Measurements from ENCODE around the gene HECTD4. TPM values are rescaled to one million over a fixed set of nuclear protein-coding genes. Genes with fewer than 3 reads are reported as not detected.

The HECTD4 gene
- total RNA-seq, 2 experiments from 2014 or later = 22.2 to 23.8 TPM

DNA sequence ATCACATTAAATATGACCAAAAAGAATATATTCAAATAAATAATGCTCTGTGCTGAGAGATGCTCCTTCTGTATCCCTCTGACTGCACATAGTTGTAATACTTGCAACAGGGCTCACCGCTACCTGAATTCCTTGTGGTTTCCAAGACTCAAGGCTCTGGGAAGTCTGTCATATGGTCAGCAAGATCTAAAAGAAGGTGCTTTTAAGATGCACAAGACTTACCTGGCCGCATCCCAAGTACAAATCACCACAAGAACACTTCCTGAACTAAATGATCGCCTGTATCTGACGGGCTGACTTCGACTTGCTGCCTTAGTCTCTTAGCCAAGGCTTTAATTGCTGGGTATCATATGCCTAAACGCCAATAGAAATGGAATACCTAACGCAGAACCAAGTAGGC lies 67.2 kb downstream of the HECTD4 start:
- ChIA-PET CTCF (no interaction called here), POLR2A (interaction anchor here (0.6 kb wide), 1 partner anchor 31 kb away, joined by 7 read pairs; no protein-coding TSS in a partner anchor)
- no peaks in the 10 kb centered on the region for H3K4me1 Mint-ChIP-seq
- H3K27me3 Mint-ChIP-seq = no peaks in the 10 kb centered on the region
- no peak overlapping the region for H3K4me3 Mint-ChIP-seq
- no peak for DNase-seq
- no peaks in the 10 kb centered on the region for H3K9me3 Mint-ChIP-seq (ENCODE audit: low read depth)
- ATAC-seq = no peak
- peaks cover 8% of the 10 kb centered on the region for H3K36me3 Mint-ChIP-seq (ENCODE audit: low read depth)
- intact Hi-C loops (cut with DNase I, micrococcal nuclease) = no loop called here
- H3K27ac Mint-ChIP-seq = no peak overlapping the region

DNA sequence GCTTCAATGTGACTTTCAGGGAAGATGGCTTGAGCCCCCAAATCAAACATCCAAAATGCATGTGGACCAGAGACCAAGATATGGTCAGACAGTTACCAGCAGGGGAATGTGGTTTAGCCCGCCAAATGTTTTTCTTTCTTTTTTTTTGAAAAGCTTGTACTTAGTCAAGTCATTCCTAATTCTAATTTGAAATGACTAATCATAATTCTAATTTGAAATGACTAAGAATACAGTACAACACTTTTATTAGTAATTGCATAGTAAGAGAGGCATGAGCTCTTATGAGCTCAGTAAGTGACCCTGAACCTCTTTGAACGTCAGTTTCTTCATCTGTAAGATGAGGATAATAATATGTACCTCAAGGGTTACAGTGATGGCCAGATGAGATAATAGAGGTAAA lies 72.4 kb downstream of the HECTD4 start:
- intact Hi-C loops (cut with DNase I, micrococcal nuclease) = no loop called here
- DNase-seq (no peak), ATAC-seq (peak; percentile 49)
- ChIA-PET POLR2A (no interaction called here), CTCF (interaction anchor here (0.7 to 1.4 kb wide), 6 partner anchors 15 to 828 kb away, joined by 3 to 6 read pairs (median 4); no protein-coding TSS in a partner anchor)
- H3K4me3 Mint-ChIP-seq = no peak overlapping the region
- H3K27me3 Mint-ChIP-seq = no peaks in the 10 kb centered on the region
- no peak overlapping the region for H3K27ac Mint-ChIP-seq
- H3K9me3 Mint-ChIP-seq (ENCODE audit: low read depth) = no peaks in the 10 kb centered on the region
- no peaks in the 10 kb centered on the region for H3K4me1 Mint-ChIP-seq
- peaks cover 22% of the 10 kb centered on the region for H3K36me3 Mint-ChIP-seq (ENCODE audit: low read depth)

DNA sequence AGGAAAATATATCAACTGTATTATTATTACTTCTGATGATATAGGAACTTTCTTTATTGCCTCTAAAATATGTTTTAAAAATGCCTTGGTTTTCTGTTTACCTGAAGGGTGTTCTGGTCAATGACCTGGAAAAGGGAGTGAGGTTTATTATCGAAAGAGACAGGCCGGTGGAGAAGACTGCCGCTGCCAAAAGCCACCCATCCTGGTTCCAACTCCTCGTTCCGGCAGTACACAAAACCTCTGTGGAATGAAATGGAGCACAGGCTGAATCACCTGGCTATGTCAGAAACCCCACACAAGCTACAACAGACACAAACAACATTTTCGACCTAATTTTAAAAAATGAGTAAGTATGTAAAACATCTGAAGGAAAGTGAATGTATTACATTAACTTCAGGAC lies 73.6 kb downstream of the HECTD4 start:
- intact Hi-C loops (cut with DNase I, micrococcal nuclease) = no loop called here

DNA sequence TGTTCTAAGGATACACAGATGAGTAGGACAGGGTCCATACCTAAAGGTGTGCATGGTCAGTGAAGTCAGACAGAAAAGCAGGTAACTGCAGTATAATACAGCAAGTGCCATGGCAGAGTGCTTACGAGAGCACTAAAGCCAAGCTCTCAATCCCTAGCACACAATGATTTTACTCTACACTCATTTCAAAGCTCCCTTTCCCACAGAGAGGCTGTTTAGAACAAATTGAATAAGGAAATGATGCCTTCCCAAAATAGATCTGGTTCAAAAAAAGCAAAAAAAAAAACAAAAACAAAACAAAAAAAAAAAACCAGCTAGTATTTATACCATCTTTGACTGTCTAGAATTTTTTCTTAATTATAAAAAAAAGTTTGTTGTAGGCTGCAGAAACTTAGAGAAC lies 74.1 kb downstream of the HECTD4 start:
- Mint-ChIP-seq H3K36me3 (ENCODE audit: low read depth) (peaks cover 19% of the 10 kb centered on the region), H3K4me3 (no peak overlapping the region), H3K27me3 (no peaks in the 10 kb centered on the region), H3K9me3 (ENCODE audit: low read depth) (no peaks in the 10 kb centered on the region), H3K27ac (no peak overlapping the region), H3K4me1 (peaks cover 3% of the 10 kb centered on the region)
- ATAC-seq (no peak), DNase-seq (no peak)
- ChIA-PET POLR2A (no interaction called here), CTCF (no interaction called here)
- intact Hi-C loops (cut with DNase I, micrococcal nuclease) = no loop called here

More for the DNA sequence above, 73.6 kb downstream of the HECTD4 start:
- no peaks in the 10 kb centered on the region for H3K9me3 Mint-ChIP-seq (ENCODE audit: low read depth)
- no peak overlapping the region for H3K27ac Mint-ChIP-seq
- ChIA-PET POLR2A (no interaction called here), CTCF (interaction anchor here (1.4 kb wide), 1 partner anchor 79 kb away, joined by 3 read pairs; no protein-coding TSS in a partner anchor)
- no peak for ATAC-seq
- DNase-seq = no peak
- H3K27me3 Mint-ChIP-seq = no peaks in the 10 kb centered on the region
- H3K4me1 Mint-ChIP-seq = no peaks in the 10 kb centered on the region
- no peak overlapping the region for H3K4me3 Mint-ChIP-seq
- H3K36me3 Mint-ChIP-seq (ENCODE audit: low read depth) = peaks cover 19% of the 10 kb centered on the region

DNA sequence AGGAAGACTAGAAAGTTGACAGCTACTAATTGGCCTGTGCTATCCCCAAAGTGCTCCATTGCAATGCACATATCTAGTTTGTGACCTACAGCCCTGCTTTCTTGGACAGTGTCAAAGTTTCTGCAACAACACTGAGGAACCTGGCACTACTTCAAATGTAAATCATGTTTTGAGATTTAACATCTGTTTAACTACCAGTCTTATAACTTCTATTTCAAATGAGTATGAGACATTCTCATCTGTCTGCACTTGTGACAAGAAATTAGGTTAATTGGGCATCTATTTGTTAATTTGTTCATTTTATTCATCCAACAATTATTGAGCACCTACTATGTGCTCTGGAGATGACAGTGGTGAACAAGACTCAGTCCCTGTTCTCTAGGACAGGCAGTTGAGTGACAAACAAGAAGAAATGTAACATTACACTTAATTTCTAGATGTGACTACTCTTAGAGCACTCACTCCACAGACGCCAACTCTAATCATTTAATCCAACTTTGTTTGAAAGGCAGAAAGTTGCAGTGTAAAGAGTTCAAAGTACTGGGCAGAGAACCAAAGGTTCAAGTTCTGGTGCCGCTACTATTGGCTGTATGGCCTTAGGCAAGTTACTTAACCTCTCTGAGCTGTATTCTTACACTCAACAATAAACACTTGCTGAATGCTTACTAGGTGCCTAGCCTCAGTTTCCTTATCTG lies 74.8 kb downstream of the HECTD4 start:
- H3K9me3 Mint-ChIP-seq (ENCODE audit: low read depth) = no peaks in the 10 kb centered on the region
- H3K4me3 Mint-ChIP-seq = no peak overlapping the region
- H3K27ac Mint-ChIP-seq = no peak overlapping the region
- intact Hi-C loops (cut with DNase I, micrococcal nuclease) = no loop called here
- H3K27me3 Mint-ChIP-seq = no peaks in the 10 kb centered on the region
- POLR2A ChIA-PET = no interaction called here
- DNase-seq (no peak), ATAC-seq (no peak)
- H3K4me1 Mint-ChIP-seq = peaks cover 9% of the 10 kb centered on the region
- CTCF ChIA-PET = no interaction called here
- peaks cover 19% of the 10 kb centered on the region for H3K36me3 Mint-ChIP-seq (ENCODE audit: low read depth)

DNA sequence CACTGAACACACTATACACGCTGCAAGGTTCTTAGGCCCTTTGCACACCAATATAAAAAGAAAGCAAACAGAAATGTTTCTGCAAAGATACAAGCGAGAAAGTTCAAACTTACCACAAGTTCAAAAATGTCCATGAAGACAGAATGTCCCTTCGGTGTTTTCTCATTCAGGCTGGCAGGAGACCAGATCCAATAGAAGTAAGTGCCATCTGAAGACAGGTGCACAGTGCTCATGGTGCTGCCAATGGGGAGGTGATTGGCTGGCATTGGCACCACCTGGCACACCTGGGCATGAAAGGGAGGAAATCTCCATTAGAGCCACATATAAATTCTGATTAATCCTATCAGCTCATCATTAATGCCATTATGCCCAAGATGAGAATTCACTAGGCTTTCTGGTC lies 76.3 kb downstream of the HECTD4 start:
- Mint-ChIP-seq H3K4me3 (no peak overlapping the region), H3K9me3 (ENCODE audit: low read depth) (no peaks in the 10 kb centered on the region), H3K4me1 (peaks cover 9% of the 10 kb centered on the region), H3K27me3 (no peaks in the 10 kb centered on the region), H3K36me3 (ENCODE audit: low read depth) (peaks cover 21% of the 10 kb centered on the region), H3K27ac (no peak overlapping the region)
- DNase-seq (no peak), ATAC-seq (no peak)
- CTCF ChIA-PET = no interaction called here
- POLR2A ChIA-PET = interaction anchor here (0.6 kb wide), 1 partner anchor 369 kb away, joined by 5 read pairs; no protein-coding TSS in a partner anchor
- intact Hi-C loops (cut with DNase I, micrococcal nuclease) = no loop called here

DNA sequence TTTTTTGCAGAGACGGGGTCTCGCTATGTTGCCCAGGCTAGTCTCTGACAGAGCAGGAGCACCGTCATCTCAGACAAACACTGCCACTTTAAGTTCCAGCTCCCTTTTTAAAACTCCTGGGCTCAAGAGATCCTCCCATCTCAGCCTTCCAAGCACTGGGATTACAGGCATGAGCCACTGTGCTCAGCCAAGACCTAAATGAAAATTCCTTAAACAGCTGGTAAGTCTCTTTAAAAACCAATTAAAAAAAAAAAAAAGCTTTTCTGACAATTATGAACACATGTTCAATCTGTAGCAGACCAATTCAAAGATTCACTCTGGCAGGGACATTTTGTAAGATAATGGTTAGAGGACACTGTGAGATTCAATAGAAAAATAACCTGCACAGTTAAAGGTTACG lies 77.8 kb downstream of the HECTD4 start:
- ChIA-PET POLR2A (no interaction called here), CTCF (no interaction called here)
- Mint-ChIP-seq H3K27ac (no peak overlapping the region), H3K36me3 (ENCODE audit: low read depth) (peaks cover 21% of the 10 kb centered on the region), H3K4me3 (no peak overlapping the region), H3K9me3 (ENCODE audit: low read depth) (no peaks in the 10 kb centered on the region), H3K4me1 (peaks cover 9% of the 10 kb centered on the region), H3K27me3 (no peaks in the 10 kb centered on the region)
- ATAC-seq = no peak
- intact Hi-C loops (cut with DNase I, micrococcal nuclease) = no loop called here
- DNase-seq = no peak

DNA sequence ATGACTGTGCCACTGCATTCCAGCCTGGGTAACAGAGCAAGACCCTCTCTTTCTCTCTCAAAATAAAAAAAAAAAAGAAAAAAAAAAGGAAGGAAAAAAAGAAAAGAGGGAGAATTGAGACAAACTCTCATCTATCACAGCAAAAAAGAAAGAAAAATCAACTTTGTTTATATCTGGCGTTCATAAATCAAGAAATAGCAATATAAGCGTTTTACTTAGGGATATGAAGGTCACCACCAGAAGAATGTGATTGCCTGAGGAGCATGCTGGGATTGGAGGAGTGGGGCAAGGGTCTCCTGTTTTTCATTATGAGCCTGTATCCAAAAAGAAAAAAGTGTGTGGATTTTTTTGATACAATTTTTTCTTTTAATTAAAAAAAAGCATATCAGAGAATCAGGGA lies 78.4 kb downstream of the HECTD4 start:
- Mint-ChIP-seq H3K9me3 (ENCODE audit: low read depth) (no peaks in the 10 kb centered on the region), H3K27ac (no peak overlapping the region)
- intact Hi-C loops (cut with DNase I, micrococcal nuclease) = loop anchor here in 1 of 2 experiments (2.0 kb wide), 1 partner anchor 83 kb away; no protein-coding TSS in a partner anchor

DNA sequence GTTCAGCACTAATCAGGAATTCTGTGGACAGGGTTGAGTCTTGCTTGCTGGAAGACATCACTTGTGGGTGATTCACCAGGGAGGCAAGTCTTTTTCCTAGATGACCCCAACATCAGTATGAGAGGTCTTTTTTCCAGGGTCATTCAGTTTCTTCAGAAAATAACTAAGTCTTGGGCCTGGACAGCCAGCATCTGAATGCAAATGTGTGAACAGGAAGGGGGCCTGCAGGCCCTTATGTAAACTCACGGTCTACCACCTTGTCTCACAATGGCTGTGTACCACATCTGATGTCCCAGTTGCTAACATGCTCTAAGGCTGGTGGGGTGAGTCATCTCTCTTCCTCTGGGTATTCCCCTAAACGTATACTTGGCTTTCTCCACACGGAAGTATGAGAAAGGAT lies 79.2 kb downstream of the HECTD4 start:
- DNase-seq (peak; percentile 64), ATAC-seq (peak; percentile 100)
- H3K27ac Mint-ChIP-seq = peak overlapping the region; percentile 77
- no peak overlapping the region for H3K4me3 Mint-ChIP-seq
- ChIA-PET POLR2A (no interaction called here), CTCF (interaction anchor here (0.8 to 0.9 kb wide), 2 partner anchors 21 to 334 kb away, joined by 3 read pairs; no protein-coding TSS in a partner anchor)
- intact Hi-C loops (cut with DNase I, micrococcal nuclease) = loop anchor here in 1 of 2 experiments (2.0 kb wide), 1 partner anchor 84 kb away; no protein-coding TSS in a partner anchor
- no peaks in the 10 kb centered on the region for H3K27me3 Mint-ChIP-seq
- no peaks in the 10 kb centered on the region for H3K9me3 Mint-ChIP-seq (ENCODE audit: low read depth)
- peaks cover 9% of the 10 kb centered on the region for H3K4me1 Mint-ChIP-seq
- H3K36me3 Mint-ChIP-seq (ENCODE audit: low read depth) = peaks cover 16% of the 10 kb centered on the region

More for the DNA sequence above, 78.4 kb downstream of the HECTD4 start:
- Mint-ChIP-seq H3K36me3 (ENCODE audit: low read depth) (peaks cover 19% of the 10 kb centered on the region), H3K27me3 (no peaks in the 10 kb centered on the region), H3K4me3 (no peak overlapping the region), H3K4me1 (peaks cover 9% of the 10 kb centered on the region)
- CTCF ChIA-PET = no interaction called here
- POLR2A ChIA-PET = no interaction called here
- ATAC-seq = no peak
- no peak for DNase-seq

DNA sequence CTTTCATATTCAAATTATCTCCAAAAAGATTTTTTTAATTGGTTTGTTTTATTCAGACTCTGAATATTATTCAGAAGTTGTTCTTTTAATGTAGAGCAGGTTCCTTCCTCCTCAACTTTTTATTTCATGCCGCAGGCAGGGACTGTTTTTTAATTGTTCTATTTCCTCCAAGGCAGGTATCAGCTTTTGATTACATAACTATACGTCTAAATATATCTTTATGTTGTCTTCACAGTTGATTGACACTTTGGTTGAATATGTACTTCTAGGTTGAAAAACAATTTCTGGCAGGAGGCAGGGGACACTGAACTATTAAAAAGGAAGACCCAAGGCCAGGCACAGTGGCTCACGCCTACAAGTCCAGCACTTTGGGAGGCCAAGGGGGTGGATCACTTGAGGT lies 82.5 kb downstream of the HECTD4 start:
- Mint-ChIP-seq H3K27ac (no peak overlapping the region), H3K9me3 (ENCODE audit: low read depth) (no peaks in the 10 kb centered on the region), H3K27me3 (no peaks in the 10 kb centered on the region), H3K4me3 (no peak overlapping the region), H3K4me1 (peaks cover 9% of the 10 kb centered on the region), H3K36me3 (ENCODE audit: low read depth) (peaks cover 8% of the 10 kb centered on the region)
- POLR2A ChIA-PET = no interaction called here
- ATAC-seq (no peak), DNase-seq (no peak)
- CTCF ChIA-PET = no interaction called here
- intact Hi-C loops (cut with DNase I, micrococcal nuclease) = no loop called here

DNA sequence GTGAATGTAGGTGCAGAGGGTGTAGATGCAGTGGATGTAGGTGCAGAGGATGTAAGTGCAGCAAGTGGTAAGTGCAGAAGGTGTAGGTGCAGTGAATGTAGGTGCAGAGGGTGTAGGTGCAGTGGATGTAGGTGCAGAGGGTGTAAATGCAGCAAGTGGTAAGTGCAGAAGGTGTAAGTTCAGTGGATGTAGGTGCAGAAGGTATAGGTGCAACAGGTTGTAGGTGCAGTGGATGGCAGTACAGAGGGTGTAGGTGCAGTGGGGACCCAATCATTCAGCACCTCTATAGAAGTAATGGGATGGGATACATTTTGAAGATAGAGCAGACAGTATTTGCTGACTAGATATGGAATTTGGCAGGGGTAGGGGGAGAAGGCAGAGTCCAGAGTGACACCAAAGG lies 85.0 kb downstream of the HECTD4 start:
- POLR2A ChIA-PET = no interaction called here
- Mint-ChIP-seq H3K9me3 (ENCODE audit: low read depth) (no peaks in the 10 kb centered on the region), H3K27me3 (no peaks in the 10 kb centered on the region), H3K4me3 (no peak overlapping the region), H3K27ac (no peak overlapping the region), H3K4me1 (no peaks in the 10 kb centered on the region), H3K36me3 (ENCODE audit: low read depth) (peaks cover 5% of the 10 kb centered on the region)
- ATAC-seq (no peak), DNase-seq (no peak)
- CTCF ChIA-PET = no interaction called here
- intact Hi-C loops (cut with DNase I, micrococcal nuclease) = no loop called here

DNA sequence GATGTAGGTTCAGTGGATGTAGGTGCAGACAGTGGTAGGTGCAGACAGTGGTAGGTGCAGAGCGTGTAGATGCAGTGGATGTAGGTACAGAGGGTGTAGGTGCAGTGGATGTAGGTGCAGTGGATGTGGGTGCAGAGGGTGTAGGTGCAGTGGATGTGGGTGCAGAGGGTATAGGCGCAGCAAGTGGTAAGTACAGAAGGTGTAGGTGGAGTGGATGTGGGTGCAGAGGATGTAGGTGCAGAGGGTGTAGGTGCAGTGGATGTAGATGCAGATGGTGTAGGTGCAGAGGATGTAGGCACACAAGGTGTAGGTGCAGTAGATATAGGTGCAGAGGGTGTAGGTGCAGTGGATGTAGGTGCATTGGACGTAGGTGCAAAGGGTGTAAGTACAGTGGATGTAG lies 86.0 kb downstream of the HECTD4 start:
- CTCF ChIA-PET = no interaction called here
- Mint-ChIP-seq H3K4me3 (no peak overlapping the region), H3K27ac (no peak overlapping the region), H3K9me3 (ENCODE audit: low read depth) (no peaks in the 10 kb centered on the region), H3K36me3 (ENCODE audit: low read depth) (no peaks in the 10 kb centered on the region), H3K4me1 (no peaks in the 10 kb centered on the region), H3K27me3 (no peaks in the 10 kb centered on the region)
- DNase-seq = no peak
- POLR2A ChIA-PET = no interaction called here
- intact Hi-C loops (cut with DNase I, micrococcal nuclease) = no loop called here
- no peak for ATAC-seq

All from activated CD4-positive, alpha-beta T cell treated with anti-CD3 and anti-CD28 coated beads for 36 hours (primary cell).